ENCODE data around the gene JMJD8.
"Not testable (repeated sequence)": the region's sequence is repeated elsewhere in the genome, so short reads cannot be mapped to it uniquely, and the experiment has no call there.

Gene JMJD8

GRCh38 chr16:692356-693108, 8.4 kb upstream of the JMJD8 start:
- no peak for DNase-seq (ENCODE audit: low spot score)

GRCh38 chr16:691242-691641, 7.1 kb upstream of the JMJD8 start:
- DNase-seq (ENCODE audit: low spot score), result not testable (repeated sequence)

- no peak for DNase-seq (ENCODE audit: low spot score)
Measured at GRCh38 chr16:689175-689897, 5.2 kb upstream of the JMJD8 start.

- no peak for DNase-seq (ENCODE audit: low spot score)
Measured at GRCh38 chr16:687499-687898, 3.4 kb upstream of the JMJD8 start.

GRCh38 chr16:686459-687260, 2.5 kb upstream of the JMJD8 start:
- DNase-seq (ENCODE audit: low spot score), result no peak

- peak; percentile 49 for DNase-seq (ENCODE audit: low spot score)
Measured at GRCh38 chr16:685967-686366, 1.8 kb upstream of the JMJD8 start.

- DNase-seq (ENCODE audit: low spot score), result no peak
Measured at GRCh38 chr16:684961-685696, 995 bp upstream of the JMJD8 start.

GRCh38 chr16:683396-684070, 601 bp downstream of the JMJD8 start:
- DNase-seq (ENCODE audit: low spot score), result no peak

GRCh38 chr16:682493-683395, 1.4 kb downstream of the JMJD8 start:
- DNase-seq (ENCODE audit: low spot score), result no peak

GRCh38 chr16:681746-682427, 2.2 kb downstream of the JMJD8 start:
- DNase-seq (ENCODE audit: low spot score), result no peak

GRCh38 chr16:680967-681745, 3.0 kb downstream of the JMJD8 start:
- DNase-seq (ENCODE audit: low spot score), result peak; percentile 19

GRCh38 chr16:680625-680945, 3.5 kb downstream of the JMJD8 start:
- no peak for DNase-seq (ENCODE audit: low spot score)

- peak; percentile 84 for DNase-seq (ENCODE audit: low spot score)
Measured at GRCh38 chr16:679814-680624, 4.1 kb downstream of the JMJD8 start, which contains the start of gene STUB1. Gene STUB1 (plus strand): TSS chr16:680410. CDS start chr16:680526, 116 bp downstream.

- peak; percentile 31 for DNase-seq (ENCODE audit: low spot score)
Measured at GRCh38 chr16:678858-679813, 5.0 kb downstream of the JMJD8 start.

GRCh38 chr16:678209-678857, 5.8 kb downstream of the JMJD8 start:
- no peak for DNase-seq (ENCODE audit: low spot score)
